GM12892 (cell line): Measurements from ENCODE around the gene C1orf105.

Experiments
- DNase-seq: peaks from one replicate; pipeline ENCODE4 v3.0.0; 2011; ENCODE audit not compliant: insufficient read length
- FAIRE-seq: peaks from 2 replicates; lab custom pipeline; 2011; peaks lifted over from hg19 to GRCh38; lab: Jason Lieb, UNC
- POLR2A ChIP-seq: IDR thresholded peaks from 2 replicates; pipeline ENCODE4 v1.6.1; 2011; ENCODE audit warnings: low read depth, low read length, control low read depth
- POLR2AphosphoS5 ChIP-seq: IDR thresholded peaks from 2 replicates; pipeline ENCODE4 v1.6.1; 2011; ENCODE audit warnings: low read depth, low read length, control low read depth
- TAF1 ChIP-seq: IDR thresholded peaks from 2 replicates; pipeline ENCODE4 v1.6.1; 2011; ENCODE audit warnings: low read depth, mild to moderate bottlenecking, control low read depth, low read length, borderline replicate concordance

The C1orf105 gene

GRCh38 chr1:172469717-172470116, 49.2 kb downstream of the C1orf105 start:
- no peak for DNase-seq

GRCh38 chr1:172470149-172470548, 49.7 kb downstream of the C1orf105 start:
- DNase-seq (no peak), FAIRE-seq (no peak)
- TF ChIP-seq POLR2A (no peak), TAF1 (no peak), POLR2AphosphoS5 (no peak)

More at GRCh38 chr1:172469717-172470116, 49.2 kb downstream of the C1orf105 start:
- TF ChIP-seq POLR2A, result no peak
- TF ChIP-seq POLR2AphosphoS5, result no peak
- TF ChIP-seq TAF1, result no peak
- no peak for FAIRE-seq

- FAIRE-seq (no peak), DNase-seq (no peak)
- TF ChIP-seq POLR2A, result no peak
- no peak for TF ChIP-seq TAF1
- no peak for TF ChIP-seq POLR2AphosphoS5
Measured at GRCh38 chr1:172471666-172472065, 51.2 kb downstream of the C1orf105 start.

- TF ChIP-seq POLR2A (no peak), POLR2AphosphoS5 (no peak), TAF1 (no peak)
- DNase-seq, result no peak
- no peak for FAIRE-seq
Measured at GRCh38 chr1:172472495-172472894, 52.0 kb downstream of the C1orf105 start.

- no peak for DNase-seq
- FAIRE-seq, result no peak
- TF ChIP-seq POLR2AphosphoS5 (no peak), POLR2A (no peak)
Measured at GRCh38 chr1:172473302-172473701, 52.8 kb downstream of the C1orf105 start.

GRCh38 chr1:172473842-172474241, 53.4 kb downstream of the C1orf105 start:
- DNase-seq (no peak), FAIRE-seq (no peak)

GRCh38 chr1:172476218-172476811, 55.8 kb downstream of the C1orf105 start:
- FAIRE-seq, result no peak
- no peak for TF ChIP-seq TAF1

More at GRCh38 chr1:172473842-172474241, 53.4 kb downstream of the C1orf105 start:
- TF ChIP-seq POLR2A (no peak), POLR2AphosphoS5 (no peak)

GRCh38 chr1:172477216-172477615, 56.7 kb downstream of the C1orf105 start:
- no peak for TF ChIP-seq POLR2AphosphoS5
- no peak for TF ChIP-seq POLR2A
- no peak for TF ChIP-seq TAF1
- DNase-seq (no peak), FAIRE-seq (no peak)

More at GRCh38 chr1:172476218-172476811, 55.8 kb downstream of the C1orf105 start:
- no peak for DNase-seq

- TF ChIP-seq POLR2AphosphoS5, result no peak
- TF ChIP-seq TAF1, result no peak
- no peak for TF ChIP-seq POLR2A
- no peak for FAIRE-seq
Measured at GRCh38 chr1:172477741-172478140, 57.3 kb downstream of the C1orf105 start.

GRCh38 chr1:172478485-172478884, 58.0 kb downstream of the C1orf105 start:
- DNase-seq, result no peak
- no peak for FAIRE-seq
- TF ChIP-seq POLR2A (no peak), POLR2AphosphoS5 (no peak), TAF1 (no peak)

More at GRCh38 chr1:172477741-172478140, 57.3 kb downstream of the C1orf105 start:
- DNase-seq, result no peak

- DNase-seq, result no peak
- no peak for FAIRE-seq
- no peak for TF ChIP-seq POLR2AphosphoS5
- TF ChIP-seq POLR2A, result no peak
- no peak for TF ChIP-seq TAF1
Measured at GRCh38 chr1:172480431-172480830, 59.9 kb downstream of the C1orf105 start.

- TF ChIP-seq POLR2A (no peak), TAF1 (no peak)
- FAIRE-seq, result no peak
Measured at GRCh38 chr1:172482044-172482443, 61.6 kb downstream of the C1orf105 start.

More at GRCh38 chr1:172482044-172482443, 61.6 kb downstream of the C1orf105 start:
- no peak for DNase-seq
